BE2C (cell line): ENCODE data around the gene HHATL.
"Not testable (repeated sequence)": the region's sequence is repeated elsewhere in the genome, so short reads cannot be mapped to it uniquely, and the experiment has no call there.

Source experiments
- DNase-seq: peaks from one replicate; pipeline ENCODE4 v3.0.0-alpha.2; 2020
- H3K27me3 ChIP-seq: fragments of 250-450 bp; sonication (Bioruptor Pico); 2 replicates; pipeline ENCODE4 v1.5.1; 2020; ENCODE audit warnings: mild to moderate bottlenecking
- H3K36me3 ChIP-seq: fragments of 250-450 bp; sonication (Bioruptor Pico); 2 replicates; pipeline ENCODE4 v1.5.1; 2020; ENCODE audit warnings: mild to moderate bottlenecking
- H3K4me1 ChIP-seq: fragments of 250-450 bp; sonication (Bioruptor Pico); 2 replicates; pipeline ENCODE4 v1.5.1; 2020
- H3K4me3 ChIP-seq: 2 replicates; pipeline ENCODE4 v1.5.1; 2011; ENCODE audit warnings: low read depth, low read length
- H3K9me3 ChIP-seq: fragments of 250-450 bp; sonication (Bioruptor Pico); 2 replicates; pipeline ENCODE4 v1.5.1; 2020
- TF ChIP-seq, protein P1 (sequence below): IDR thresholded peaks from 2 replicates; pipeline ENCODE4 v1.5.1; 2012; ENCODE audit warnings: mild to moderate bottlenecking, low read depth, low read length

The HHATL gene

DNA sequence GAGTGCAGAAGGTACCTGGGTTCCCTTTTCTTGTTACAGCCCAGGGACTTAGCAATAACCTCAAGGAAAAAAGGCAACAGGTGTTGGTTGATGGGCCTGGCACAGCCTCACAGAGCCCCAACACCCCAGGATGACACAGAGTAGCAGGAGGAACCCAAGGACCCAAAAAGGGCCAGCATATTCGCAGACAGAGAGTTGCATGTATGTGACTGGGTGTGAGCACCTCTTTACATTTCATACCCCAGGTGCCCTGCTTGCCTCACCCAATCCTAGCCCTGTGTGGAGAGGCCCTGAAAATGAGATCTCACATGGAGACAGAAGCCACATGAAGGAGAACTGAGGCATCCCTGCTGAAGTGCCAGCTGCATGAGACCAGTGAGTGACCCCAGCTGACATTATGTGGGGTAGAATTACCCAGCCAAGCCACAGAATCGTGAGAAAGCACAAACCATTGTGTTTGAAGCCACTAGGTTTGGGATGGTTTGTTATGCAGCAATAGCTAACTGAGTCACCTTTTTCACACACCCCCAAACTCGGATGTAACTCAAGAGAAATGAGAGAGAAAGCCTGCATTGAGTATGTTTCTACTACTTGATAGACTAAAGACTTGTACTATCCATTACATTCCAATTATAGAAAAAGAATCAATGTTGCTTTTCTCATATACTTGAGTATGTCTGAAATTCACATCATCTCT is 26.2 kb upstream of the HHATL start:
- TF ChIP-seq, protein P1, sequence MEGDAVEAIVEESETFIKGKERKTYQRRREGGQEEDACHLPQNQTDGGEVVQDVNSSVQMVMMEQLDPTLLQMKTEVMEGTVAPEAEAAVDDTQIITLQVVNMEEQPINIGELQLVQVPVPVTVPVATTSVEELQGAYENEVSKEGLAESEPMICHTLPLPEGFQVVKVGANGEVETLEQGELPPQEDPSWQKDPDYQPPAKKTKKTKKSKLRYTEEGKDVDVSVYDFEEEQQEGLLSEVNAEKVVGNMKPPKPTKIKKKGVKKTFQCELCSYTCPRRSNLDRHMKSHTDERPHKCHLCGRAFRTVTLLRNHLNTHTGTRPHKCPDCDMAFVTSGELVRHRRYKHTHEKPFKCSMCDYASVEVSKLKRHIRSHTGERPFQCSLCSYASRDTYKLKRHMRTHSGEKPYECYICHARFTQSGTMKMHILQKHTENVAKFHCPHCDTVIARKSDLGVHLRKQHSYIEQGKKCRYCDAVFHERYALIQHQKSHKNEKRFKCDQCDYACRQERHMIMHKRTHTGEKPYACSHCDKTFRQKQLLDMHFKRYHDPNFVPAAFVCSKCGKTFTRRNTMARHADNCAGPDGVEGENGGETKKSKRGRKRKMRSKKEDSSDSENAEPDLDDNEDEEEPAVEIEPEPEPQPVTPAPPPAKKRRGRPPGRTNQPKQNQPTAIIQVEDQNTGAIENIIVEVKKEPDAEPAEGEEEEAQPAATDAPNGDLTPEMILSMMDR: no peak
- Histone ChIP-seq H3K36me3 (no peaks in the 10 kb centered on the region), H3K27me3 (no peaks in the 10 kb centered on the region), H3K4me3 (no peak overlapping the region), H3K4me1 (no peaks in the 10 kb centered on the region), H3K9me3 (no peaks in the 10 kb centered on the region)
- DNase-seq: no peak

- TF ChIP-seq, protein P1: no peak
- no peaks in the 10 kb centered on the region for H3K9me3 ChIP-seq
- DNase-seq: no peak
- H3K27me3 ChIP-seq: no peaks in the 10 kb centered on the region
- no peaks in the 10 kb centered on the region for H3K4me1 ChIP-seq
- no peak overlapping the region for H3K4me3 ChIP-seq
- H3K36me3 ChIP-seq: no peaks in the 10 kb centered on the region
These were observed 25.5 kb upstream of the HHATL start for GRCh38 chr3:42728056-42728455.

DNA sequence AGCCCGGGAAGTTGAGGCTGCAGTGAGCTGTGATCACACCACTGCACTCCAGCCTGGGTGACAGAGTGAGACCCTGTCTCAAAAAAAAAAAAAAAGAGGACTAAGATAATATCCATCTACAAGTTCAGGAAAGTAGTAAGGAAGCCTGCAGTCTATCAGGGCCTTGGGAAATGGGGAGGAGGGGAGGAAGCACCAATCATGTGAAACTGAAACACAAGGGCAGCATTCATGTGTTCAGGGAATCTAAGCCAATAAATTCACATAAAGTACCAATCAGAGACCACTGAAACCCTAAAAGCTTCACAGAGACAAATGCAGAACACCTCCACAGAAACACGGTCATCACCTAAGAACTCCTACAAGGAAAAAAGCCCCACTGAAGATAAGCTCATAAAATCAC is 22.9 kb upstream of the HHATL start:
- Histone ChIP-seq H3K4me1 (no peaks in the 10 kb centered on the region), H3K27me3 (no peaks in the 10 kb centered on the region), H3K36me3 (no peaks in the 10 kb centered on the region), H3K4me3 (no peak overlapping the region), H3K9me3 (no peaks in the 10 kb centered on the region)
- no peak for DNase-seq
- TF ChIP-seq, protein P1: no peak

GRCh38 chr3:42723219-42723618 is 20.6 kb upstream of the HHATL start:
- no peaks in the 10 kb centered on the region for H3K9me3 ChIP-seq
- H3K27me3 ChIP-seq: no peaks in the 10 kb centered on the region
- no peaks in the 10 kb centered on the region for H3K4me1 ChIP-seq
- no peaks in the 10 kb centered on the region for H3K36me3 ChIP-seq
- TF ChIP-seq, protein P1: no peak
- DNase-seq: no peak
- no peak overlapping the region for H3K4me3 ChIP-seq

- not testable (repeated sequence) for H3K4me1 ChIP-seq, H3K9me3 ChIP-seq, H3K27me3 ChIP-seq, H3K36me3 ChIP-seq, H3K4me3 ChIP-seq, DNase-seq
These were observed 19.8 kb upstream of the HHATL start for GRCh38 chr3:42722442-42722841.

- TF ChIP-seq, protein P1: no peak
- H3K9me3 ChIP-seq: no peaks in the 10 kb centered on the region
- H3K4me1 ChIP-seq: no peaks in the 10 kb centered on the region
- no peak for DNase-seq
- no peaks in the 10 kb centered on the region for H3K36me3 ChIP-seq
- H3K27me3 ChIP-seq: no peaks in the 10 kb centered on the region
- no peak overlapping the region for H3K4me3 ChIP-seq
These were observed 19.1 kb upstream of the HHATL start for GRCh38 chr3:42721690-42722089.
